Measurements from ENCODE around the gene DIPK1A.

Gene DIPK1A

DNA sequence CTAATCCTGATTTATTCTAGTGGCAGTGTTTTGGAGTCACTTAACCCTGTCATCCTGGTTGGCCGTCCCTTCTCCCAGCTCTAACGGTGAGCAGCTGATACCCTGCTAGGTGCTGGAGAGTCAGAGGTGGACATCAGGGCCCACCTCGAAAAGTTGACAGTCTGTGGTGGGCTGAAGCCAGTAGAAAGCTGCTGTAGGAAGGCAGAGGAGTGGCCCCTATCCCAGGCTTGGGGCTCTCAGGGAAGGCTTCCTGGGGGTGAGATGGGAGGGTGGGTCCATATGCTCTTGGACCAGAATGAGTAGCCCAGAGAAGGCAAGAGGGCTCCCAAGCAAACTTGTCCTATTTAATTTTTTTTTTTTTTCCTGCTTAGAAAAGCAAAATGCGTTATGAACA lies 129.9 kb downstream of the DIPK1A start:
- no peak for DNase-seq (ENCODE audit: insufficient read length, low spot score)
- TF ChIP-seq POLR2A (IDR thresholded peaks at IDR 0.05; ENCODE audit: low read depth, low read length) (no peak), POLR2AphosphoS5 (IDR thresholded peaks at IDR 0.05; ENCODE audit: low read depth, low read length) (no peak), PAX5 (IDR thresholded peaks at IDR 0.05; ENCODE audit: insufficient read depth, low read length, severe bottlenecking) (no peak), POU2F2 (IDR thresholded peaks at IDR 0.05; ENCODE audit: low read depth, low read length) (no peak), SPI1 (IDR thresholded peaks at IDR 0.05; ENCODE audit: low read depth, low read length) (no peak), TAF1 (IDR thresholded peaks at IDR 0.05; ENCODE audit: low read depth, low read length) (no peak)
- no peak for FAIRE-seq

DNA sequence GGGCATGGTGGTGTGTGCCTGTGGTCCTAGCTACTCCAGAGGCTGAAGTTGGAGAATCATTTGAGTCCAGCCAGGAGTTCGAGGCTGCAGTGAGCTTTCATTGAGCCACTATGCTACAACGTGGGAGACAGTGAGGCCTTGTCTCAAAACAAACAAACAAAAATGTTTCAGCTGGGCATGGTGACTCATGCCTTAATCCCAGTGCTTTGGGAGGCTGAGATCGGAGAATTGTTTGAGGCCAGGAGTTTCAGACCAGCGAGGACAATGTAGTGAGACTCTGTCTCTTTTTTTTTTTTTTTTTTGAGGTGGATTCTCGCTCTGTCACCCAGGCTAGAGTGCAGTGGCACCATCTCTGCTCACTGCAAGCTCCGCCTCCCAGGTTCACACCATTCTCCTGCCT lies 134.5 kb downstream of the DIPK1A start:
- FAIRE-seq = no peak

DNA sequence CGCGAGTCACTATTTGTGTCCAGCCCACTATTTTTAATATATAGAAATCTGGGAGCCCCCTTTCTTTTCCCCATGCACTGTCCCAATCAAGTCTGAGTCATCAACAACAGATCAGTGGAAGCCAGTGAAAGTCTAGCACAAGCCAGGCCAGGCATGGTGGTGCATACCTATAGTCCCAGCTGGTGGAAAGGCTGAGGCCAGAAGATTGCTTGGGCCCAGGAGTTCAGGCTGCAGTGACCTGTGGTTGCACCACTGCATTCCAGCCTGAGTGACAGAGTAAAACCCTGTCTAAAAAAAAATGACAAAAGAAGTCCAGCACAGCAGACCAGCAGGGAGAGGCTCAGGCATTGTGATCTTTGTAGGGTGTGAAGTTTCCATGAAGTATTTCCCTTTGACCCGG lies 138.4 kb downstream of the DIPK1A start:
- DNase-seq (ENCODE audit: insufficient read length, low spot score) = no peak
- no peak for TF ChIP-seq SPI1 (IDR thresholded peaks at IDR 0.05; ENCODE audit: low read depth, low read length)
- TF ChIP-seq POU2F2 (IDR thresholded peaks at IDR 0.05; ENCODE audit: low read depth, low read length) = no peak
- no peak for TF ChIP-seq POLR2A (IDR thresholded peaks at IDR 0.05; ENCODE audit: low read depth, low read length)
- no peak for TF ChIP-seq POLR2AphosphoS5 (IDR thresholded peaks at IDR 0.05; ENCODE audit: low read depth, low read length)
- TF ChIP-seq PAX5 (IDR thresholded peaks at IDR 0.05; ENCODE audit: insufficient read depth, low read length, severe bottlenecking) = no peak
- TF ChIP-seq TAF1 (IDR thresholded peaks at IDR 0.05; ENCODE audit: low read depth, low read length) = no peak
- FAIRE-seq = no peak

More for the DNA sequence above, 134.5 kb downstream of the DIPK1A start:
- TF ChIP-seq SPI1 (IDR thresholded peaks at IDR 0.05; ENCODE audit: low read depth, low read length) = no peak
- TF ChIP-seq PAX5 (IDR thresholded peaks at IDR 0.05; ENCODE audit: insufficient read depth, low read length, severe bottlenecking) = no peak
- no peak for TF ChIP-seq TAF1 (IDR thresholded peaks at IDR 0.05; ENCODE audit: low read depth, low read length)
- TF ChIP-seq POLR2A (IDR thresholded peaks at IDR 0.05; ENCODE audit: low read depth, low read length) = no peak
- DNase-seq (ENCODE audit: insufficient read length, low spot score) = no peak

- TF ChIP-seq POU2F2 (IDR thresholded peaks at IDR 0.05; ENCODE audit: low read depth, low read length) (no peak), POLR2A (IDR thresholded peaks at IDR 0.05; ENCODE audit: low read depth, low read length) (no peak), SPI1 (IDR thresholded peaks at IDR 0.05; ENCODE audit: low read depth, low read length) (no peak), PAX5 (IDR thresholded peaks at IDR 0.05; ENCODE audit: insufficient read depth, low read length, severe bottlenecking) (no peak), TAF1 (IDR thresholded peaks at IDR 0.05; ENCODE audit: low read depth, low read length) (no peak), POLR2AphosphoS5 (IDR thresholded peaks at IDR 0.05; ENCODE audit: low read depth, low read length) (no peak)
- DNase-seq (ENCODE audit: insufficient read length, low spot score) (no peak), FAIRE-seq (no peak)
Measured at GRCh38 chr1:92820551-92820950, 140.7 kb downstream of the DIPK1A start.

- FAIRE-seq (no peak), DNase-seq (ENCODE audit: insufficient read length, low spot score) (no peak)
- TF ChIP-seq POU2F2 (IDR thresholded peaks at IDR 0.05; ENCODE audit: low read depth, low read length) (no peak), PAX5 (IDR thresholded peaks at IDR 0.05; ENCODE audit: insufficient read depth, low read length, severe bottlenecking) (no peak), SPI1 (IDR thresholded peaks at IDR 0.05; ENCODE audit: low read depth, low read length) (no peak), POLR2AphosphoS5 (IDR thresholded peaks at IDR 0.05; ENCODE audit: low read depth, low read length) (no peak), POLR2A (IDR thresholded peaks at IDR 0.05; ENCODE audit: low read depth, low read length) (no peak), TAF1 (IDR thresholded peaks at IDR 0.05; ENCODE audit: low read depth, low read length) (no peak)
Measured at GRCh38 chr1:92820024-92820423, 141.2 kb downstream of the DIPK1A start.

GRCh38 chr1:92817986-92818764 lies 143.1 kb downstream of the DIPK1A start:
- no peak for TF ChIP-seq POLR2AphosphoS5 (IDR thresholded peaks at IDR 0.05; ENCODE audit: low read depth, low read length)
- TF ChIP-seq TAF1 (IDR thresholded peaks at IDR 0.05; ENCODE audit: low read depth, low read length) = no peak
- no peak for TF ChIP-seq PAX5 (IDR thresholded peaks at IDR 0.05; ENCODE audit: insufficient read depth, low read length, severe bottlenecking)
- no peak for TF ChIP-seq POU2F2 (IDR thresholded peaks at IDR 0.05; ENCODE audit: low read depth, low read length)
- no peak for TF ChIP-seq POLR2A (IDR thresholded peaks at IDR 0.05; ENCODE audit: low read depth, low read length)
- no peak for TF ChIP-seq SPI1 (IDR thresholded peaks at IDR 0.05; ENCODE audit: low read depth, low read length)
- FAIRE-seq (peak; percentile 87), DNase-seq (ENCODE audit: insufficient read length, low spot score) (no peak)

DNA sequence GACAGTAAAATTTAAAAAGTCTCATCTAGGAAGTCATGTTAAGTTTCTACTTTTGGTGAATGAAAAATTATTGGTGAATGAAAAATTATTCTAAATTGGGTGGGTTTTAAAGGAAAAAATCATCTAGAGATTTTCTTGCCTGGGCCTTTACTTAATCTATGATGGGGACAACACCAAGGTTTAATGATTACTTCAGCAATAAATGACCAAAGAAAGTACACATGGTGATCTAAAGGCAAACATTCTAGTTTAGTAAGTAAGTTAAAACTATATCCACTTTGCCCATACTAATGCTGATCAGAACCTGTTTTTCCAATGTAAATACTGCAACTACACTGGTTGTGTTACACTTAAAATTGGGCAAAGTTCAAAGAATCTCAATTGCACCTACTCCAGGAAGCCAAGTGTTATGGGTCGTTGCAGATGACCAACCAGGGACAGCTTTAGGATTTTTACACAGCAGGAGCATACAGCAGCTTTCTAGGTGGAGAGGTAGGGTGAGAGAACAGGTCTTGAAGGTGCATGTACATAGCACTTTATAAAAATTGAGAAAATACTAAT lies 144.0 kb downstream of the DIPK1A start:
- TF ChIP-seq POLR2AphosphoS5 (IDR thresholded peaks at IDR 0.05; ENCODE audit: low read depth, low read length) = no peak
- TF ChIP-seq POLR2A (IDR thresholded peaks at IDR 0.05; ENCODE audit: low read depth, low read length) = no peak
- no peak for TF ChIP-seq POU2F2 (IDR thresholded peaks at IDR 0.05; ENCODE audit: low read depth, low read length)
- no peak for TF ChIP-seq PAX5 (IDR thresholded peaks at IDR 0.05; ENCODE audit: insufficient read depth, low read length, severe bottlenecking)
- TF ChIP-seq TAF1 (IDR thresholded peaks at IDR 0.05; ENCODE audit: low read depth, low read length) = no peak
- no peak for TF ChIP-seq SPI1 (IDR thresholded peaks at IDR 0.05; ENCODE audit: low read depth, low read length)
- no peak for DNase-seq (ENCODE audit: insufficient read length, low spot score)
- FAIRE-seq = peak; percentile 58

- TF ChIP-seq POU2F2 (IDR thresholded peaks at IDR 0.05; ENCODE audit: low read depth, low read length) (no peak), TAF1 (IDR thresholded peaks at IDR 0.05; ENCODE audit: low read depth, low read length) (no peak), PAX5 (IDR thresholded peaks at IDR 0.05; ENCODE audit: insufficient read depth, low read length, severe bottlenecking) (no peak), POLR2AphosphoS5 (IDR thresholded peaks at IDR 0.05; ENCODE audit: low read depth, low read length) (no peak), SPI1 (IDR thresholded peaks at IDR 0.05; ENCODE audit: low read depth, low read length) (no peak), POLR2A (IDR thresholded peaks at IDR 0.05; ENCODE audit: low read depth, low read length) (no peak)
- DNase-seq (ENCODE audit: insufficient read length, low spot score) (no peak), FAIRE-seq (no peak)
Measured at GRCh38 chr1:92816732-92817131, 144.5 kb downstream of the DIPK1A start.

GRCh38 chr1:92808381-92808780 lies 152.9 kb downstream of the DIPK1A start:
- TF ChIP-seq TAF1 (IDR thresholded peaks at IDR 0.05; ENCODE audit: low read depth, low read length) (no peak), POLR2A (IDR thresholded peaks at IDR 0.05; ENCODE audit: low read depth, low read length) (no peak), SPI1 (IDR thresholded peaks at IDR 0.05; ENCODE audit: low read depth, low read length) (no peak)
- DNase-seq (ENCODE audit: insufficient read length, low spot score) (no peak), FAIRE-seq (no peak)
